Adrenal gland (tissue), 12 donors: ENCODE results near the gene CORO2A. TPM values are rescaled to one million over a fixed set of nuclear protein-coding genes. Genes with fewer than 3 reads are reported as not detected.

Source experiments
- DNase-seq, 7 donors: peaks; one replicate each; pipeline ENCODE4 v3.0.0-alpha.2; 2019 to 2020
- H3K27ac ChIP-seq, 5 donors: fragments of 200-600 bp; sonication (generic) in 4 of 5; 1 replicate in 3 of 5; 2 replicates in 2 of 5; pipeline versions ENCODE4 v1.5.1 to v1.8.0; 2016 to 2020; ENCODE audit warnings: mild to moderate bottlenecking in 1 of 5
- H3K27me3 ChIP-seq: fragments of 200-600 bp; 2 replicates; pipeline ENCODE4 v1.8.0; 2021
- H3K36me3 ChIP-seq, 2 donors: fragments of 200-600 bp; replicated peaks in 1 of 2; 1 replicate in 1 of 2; 2 replicates in 1 of 2; pipeline versions ENCODE4 v1.5.1 to v1.8.0; 2018 to 2022
- H3K4me1 ChIP-seq, 2 donors: fragments of 200-600 bp; replicated peaks in 1 of 2; 1 replicate in 1 of 2; 2 replicates in 1 of 2; pipeline versions ENCODE4 v1.5.1 to v1.8.0; 2018 to 2021
- H3K4me3 ChIP-seq, 4 donors: fragments of 200-600 bp; sonication (generic) in 3 of 4; one replicate each; pipeline ENCODE4 v1.5.1; 2016 to 2018
- H3K9me3 ChIP-seq, 3 donors: fragments of 200-600 bp; sonication (generic) in 1 of 3; replicated peaks in 1 of 3; 1 replicate in 2 of 3; 2 replicates in 1 of 3; pipeline versions ENCODE4 v1.5.1 to v1.8.0; 2016 to 2021
- CTCF ChIP-seq, 6 experiments: fragments of 450-650 bp in 4 of 6; fragments of 200-600 bp in 2 of 6; sonication (generic) in 1 of 6; IDR thresholded peaks; 1 replicate in 5 of 6; 2 replicates in 1 of 6; pipeline versions ENCODE4 v1.5.1 to v1.8.0; 2016 to 2021; ENCODE audit warnings: antibody characterized with exemption in 6 of 6, mild to moderate bottlenecking in 2 of 6, moderate library complexity in 1 of 6
- POLR2A ChIP-seq, 2 donors: fragments of 450-650 bp; IDR thresholded peaks; one replicate each; pipeline ENCODE4 v1.6.1; 2017; ENCODE audit warnings: antibody characterized with exemption in 2 of 2, mild to moderate bottlenecking in 2 of 2, moderate library complexity in 1 of 2
- whole genome bisulfite sequencing, 4 donors: extraction: QIAGEN DNeasy Blood & Tissue Kit in 2 of 4; methylation state at CpG; one replicate each; pipeline versions ENCODE4 v1.1.5 to v1.1.7; 2013 to 2017; 5-methylcytosine and 5-hydroxymethylcytosine counted together
- intact Hi-C, 2 donors: fragments of 100-400 bp; cut with DNase I; formaldehyde crosslinking; loops; one replicate each; pipeline versions ENCODE4 v1.14.1 to v1.15.0; 2022 to 2023
- polyA plus RNA-seq, 3 donors: library from polyadenylated mRNA; stranded (reverse); fragments of 200-250 nt in 2 of 3; fragments of 350-450 nt in 1 of 3; fragmentation: Illumina TruSeq in 1 of 3; extraction: RNeasy Lipid Tissue Mini Kit (QIAGEN cat#74804) in 1 of 3; gene quantifications; one replicate each; pipeline ENCODE4 v1.2.3, GENCODE V29; 2013 to 2014
- total RNA-seq, 9 donors: library from RNA; depleted of rRNA in 4 of 9; stranded (reverse); fragments of >200 nt in 4 of 9; fragments of 120-200 nt in 1 of 9; fragmentation: NEBNext Ultra II Directional in 1 of 9; extraction: Animal tissue kit (Norgen Biotek cat#: 25700) in 1 of 9; gene quantifications; one replicate each; pipeline versions ENCODE4 v1.1.0 to v1.2.4, GENCODE V29; 2013 to 2023
- donor health status: healthy with polysubstance abuse.
- donor health status: Bipolar disorder and iron deficiency.
- donor health status: DM: yes; HTN: yes; CAD: no.
- donor health status: DM: no; HTN: no; CAD: no.
- donor health status: DM: no; HTN: no; CAD: no.
- donor health status: DM: yes; HTN: yes; CAD: no.

Gene CORO2A
- total and polyA plus RNA-seq, 12 donors, result 0.06 to 3.9 (median 1.2) TPM

- H3K4me1 ChIP-seq, result peaks cover 0 to 1% of the 10 kb centered on the region in 2 donors
- intact Hi-C loops, result no loop called here
- H3K27ac ChIP-seq, result no peak overlapping the region
- 80 to 89% (median 83%) methylated on average over 4 of the region's 4 CpGs for WGBS, 4 donors
- H3K27me3 ChIP-seq, result no peaks in the 10 kb centered on the region
- H3K4me3 ChIP-seq, result no peak overlapping the region
- H3K9me3 ChIP-seq, result no peaks in the 10 kb centered on the region
- no peak for DNase-seq
- TF ChIP-seq POLR2A (IDR thresholded peaks at IDR 0.05) (no peak), CTCF (IDR thresholded peaks at IDR 0.05) (no peak)
- peaks cover 0 to 14% of the 10 kb centered on the region in 2 donors for H3K36me3 ChIP-seq
Measured at GRCh38 chr9:98229090-98229395, 36.6 kb upstream of the CORO2A start.

GRCh38 chr9:98228392-98229089, 36.1 kb upstream of the CORO2A start:
- Histone ChIP-seq H3K27ac (peak overlapping the region in 1 of 5 donors; percentile 6), H3K4me1 (no peaks in the 10 kb centered on the region), H3K36me3 (peaks cover 0 to 14% of the 10 kb centered on the region in 2 donors), H3K4me3 (no peak overlapping the region), H3K27me3 (no peaks in the 10 kb centered on the region), H3K9me3 (no peaks in the 10 kb centered on the region)
- WGBS, 4 donors, result 77 to 89% (median 84%) methylated on average over 10 of the region's 10 CpGs
- intact Hi-C loops, result no loop called here
- DNase-seq, result no peak
- TF ChIP-seq POLR2A (IDR thresholded peaks at IDR 0.05), result no peak
- TF ChIP-seq CTCF (IDR thresholded peaks at IDR 0.05), result no peak

GRCh38 chr9:98227883-98228282, 35.4 kb upstream of the CORO2A start:
- intact Hi-C loops, result no loop called here
- H3K4me1 ChIP-seq, result no peaks in the 10 kb centered on the region
- 84 to 95% (median 90%) methylated on average over 6 to 7 of the region's 7 CpGs for WGBS, 4 donors
- no peak for DNase-seq
- no peak overlapping the region for H3K4me3 ChIP-seq
- no peak for TF ChIP-seq CTCF (IDR thresholded peaks at IDR 0.05)
- TF ChIP-seq POLR2A (IDR thresholded peaks at IDR 0.05), result no peak
- no peaks in the 10 kb centered on the region for H3K27me3 ChIP-seq
- peaks cover 0 to 14% of the 10 kb centered on the region in 2 donors for H3K36me3 ChIP-seq
- no peak overlapping the region for H3K27ac ChIP-seq
- no peaks in the 10 kb centered on the region for H3K9me3 ChIP-seq

- DNase-seq, result no peak
- Histone ChIP-seq H3K27me3 (no peaks in the 10 kb centered on the region), H3K27ac (peak overlapping the region in 1 of 5 donors; percentile 17), H3K9me3 (no peaks in the 10 kb centered on the region), H3K4me3 (no peak overlapping the region), H3K4me1 (no peaks in the 10 kb centered on the region), H3K36me3 (peaks cover 0 to 14% of the 10 kb centered on the region in 2 donors)
- TF ChIP-seq CTCF (IDR thresholded peaks at IDR 0.05), result no peak
- no peak for TF ChIP-seq POLR2A (IDR thresholded peaks at IDR 0.05)
- 64 to 93% (median 91%) methylated on average over 4 of the region's 4 CpGs for WGBS, 4 donors
- intact Hi-C loops, result no loop called here
Measured at GRCh38 chr9:98226957-98227356, 34.5 kb upstream of the CORO2A start.
